ENCODE data around the gene OSBP2. TPM values are rescaled to one million over a fixed set of nuclear protein-coding genes. Genes with fewer than 3 reads are reported as not detected.

The OSBP2 gene, protein sequence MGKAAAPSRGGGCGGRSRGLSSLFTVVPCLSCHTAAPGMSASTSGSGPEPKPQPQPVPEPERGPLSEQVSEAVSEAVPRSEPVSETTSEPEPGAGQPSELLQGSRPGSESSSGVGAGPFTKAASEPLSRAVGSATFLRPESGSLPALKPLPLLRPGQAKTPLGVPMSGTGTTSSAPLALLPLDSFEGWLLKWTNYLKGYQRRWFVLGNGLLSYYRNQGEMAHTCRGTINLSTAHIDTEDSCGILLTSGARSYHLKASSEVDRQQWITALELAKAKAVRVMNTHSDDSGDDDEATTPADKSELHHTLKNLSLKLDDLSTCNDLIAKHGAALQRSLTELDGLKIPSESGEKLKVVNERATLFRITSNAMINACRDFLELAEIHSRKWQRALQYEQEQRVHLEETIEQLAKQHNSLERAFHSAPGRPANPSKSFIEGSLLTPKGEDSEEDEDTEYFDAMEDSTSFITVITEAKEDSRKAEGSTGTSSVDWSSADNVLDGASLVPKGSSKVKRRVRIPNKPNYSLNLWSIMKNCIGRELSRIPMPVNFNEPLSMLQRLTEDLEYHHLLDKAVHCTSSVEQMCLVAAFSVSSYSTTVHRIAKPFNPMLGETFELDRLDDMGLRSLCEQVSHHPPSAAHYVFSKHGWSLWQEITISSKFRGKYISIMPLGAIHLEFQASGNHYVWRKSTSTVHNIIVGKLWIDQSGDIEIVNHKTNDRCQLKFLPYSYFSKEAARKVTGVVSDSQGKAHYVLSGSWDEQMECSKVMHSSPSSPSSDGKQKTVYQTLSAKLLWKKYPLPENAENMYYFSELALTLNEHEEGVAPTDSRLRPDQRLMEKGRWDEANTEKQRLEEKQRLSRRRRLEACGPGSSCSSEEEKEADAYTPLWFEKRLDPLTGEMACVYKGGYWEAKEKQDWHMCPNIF
- polyA plus RNA-seq (ENCODE audit: insufficient read length in 10 of 10) = 10 to 100 TPM in 1 of 10 donors, 1 to 10 TPM in 9; 4.5 to 11.9 (median 5.3) TPM
- long read RNA-seq, donor 1 = 0 reads
- long read RNA-seq, donor 2, partial matches to known transcripts = 0 of 2 reads
- long read RNA-seq, donor 2, other reads (novel, unspliced or antisense) = 0 of 2 reads
- long read RNA-seq, donor 3 = 0 reads
- long read RNA-seq, donor 4 = 0 reads
- long read RNA-seq, donor 5 = 0 reads
- long read RNA-seq, donor 6, partial matches to known transcripts = 15 of 15 reads
- long read RNA-seq, donor 6, other reads (novel, unspliced or antisense) = 0 of 15 reads
- long read RNA-seq, donor 7, partial matches to known transcripts = 0 of 1 reads
- long read RNA-seq, donor 7, other reads (novel, unspliced or antisense) = 0 of 1 reads
- long read RNA-seq, donor 8, partial matches to known transcripts = 0 of 4 reads
- long read RNA-seq, donor 8, other reads (novel, unspliced or antisense) = 0 of 4 reads
- long read RNA-seq, donor 9 = 0 reads

- peak in 2 of 3 donors; percentile 23 to 47 for DNase-seq
Measured at GRCh38 chr22:30694640-30695350, at the start of gene OSBP2. Gene OSBP2 (plus strand): TSS chr22:30694874. CDS start chr22:30694910, 36 bp downstream.

GRCh38 chr22:30646518-30647160 is 48.0 kb upstream of the OSBP2 start:
- DNase-seq = no peak

- no peak for DNase-seq
Measured at GRCh38 chr22:30647536-30647935, 47.1 kb upstream of the OSBP2 start.

DNA sequence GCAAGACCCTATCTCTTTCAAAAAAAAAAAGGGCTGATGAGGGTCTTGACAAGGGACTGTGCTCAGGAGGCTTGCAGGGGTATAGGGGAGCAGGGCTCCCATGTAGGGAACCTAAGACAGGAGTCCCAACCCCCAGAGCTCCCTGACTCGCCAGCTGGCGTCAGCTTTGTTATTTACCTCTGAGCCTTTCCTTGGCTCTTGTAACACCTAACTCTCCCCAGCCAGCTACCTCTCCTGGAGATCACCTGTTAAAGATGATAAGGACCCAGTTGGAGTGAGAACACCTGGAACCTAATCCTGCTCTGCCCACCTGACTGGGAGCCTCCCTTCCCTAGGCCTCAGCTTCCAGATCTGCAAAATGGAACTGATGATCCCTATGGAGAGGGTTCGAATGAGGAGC is 45.8 kb upstream of the OSBP2 start:
- DNase-seq = no peak

DNA sequence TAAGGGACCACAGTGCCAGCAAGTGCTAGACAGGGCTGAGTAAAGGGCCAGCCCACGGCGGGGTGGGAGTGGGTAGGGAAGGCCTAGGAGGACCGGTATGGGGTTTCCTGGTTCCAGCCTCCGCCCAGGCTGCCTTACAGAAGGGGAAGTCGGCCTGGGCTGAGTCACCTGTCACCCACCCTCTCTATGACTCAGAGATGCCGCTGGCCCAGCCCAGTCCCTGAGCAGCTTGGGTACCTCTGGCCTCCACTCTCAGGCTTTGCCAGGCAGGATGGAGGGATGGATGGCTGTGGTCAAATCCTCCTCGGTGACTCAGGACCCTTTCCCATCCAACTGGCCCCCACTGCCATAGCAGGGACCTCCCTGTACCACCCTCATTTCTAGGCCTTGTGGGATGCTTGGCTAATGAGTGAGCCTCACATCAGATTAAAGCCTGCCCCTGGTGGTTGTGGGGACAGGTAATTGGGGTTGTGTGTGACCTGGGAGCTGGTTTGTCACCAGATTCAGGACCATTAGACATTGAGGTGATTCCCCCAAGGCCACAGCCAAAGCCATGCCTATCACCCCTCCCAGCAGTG is 45.2 kb upstream of the OSBP2 start:
- no peak for DNase-seq

DNA sequence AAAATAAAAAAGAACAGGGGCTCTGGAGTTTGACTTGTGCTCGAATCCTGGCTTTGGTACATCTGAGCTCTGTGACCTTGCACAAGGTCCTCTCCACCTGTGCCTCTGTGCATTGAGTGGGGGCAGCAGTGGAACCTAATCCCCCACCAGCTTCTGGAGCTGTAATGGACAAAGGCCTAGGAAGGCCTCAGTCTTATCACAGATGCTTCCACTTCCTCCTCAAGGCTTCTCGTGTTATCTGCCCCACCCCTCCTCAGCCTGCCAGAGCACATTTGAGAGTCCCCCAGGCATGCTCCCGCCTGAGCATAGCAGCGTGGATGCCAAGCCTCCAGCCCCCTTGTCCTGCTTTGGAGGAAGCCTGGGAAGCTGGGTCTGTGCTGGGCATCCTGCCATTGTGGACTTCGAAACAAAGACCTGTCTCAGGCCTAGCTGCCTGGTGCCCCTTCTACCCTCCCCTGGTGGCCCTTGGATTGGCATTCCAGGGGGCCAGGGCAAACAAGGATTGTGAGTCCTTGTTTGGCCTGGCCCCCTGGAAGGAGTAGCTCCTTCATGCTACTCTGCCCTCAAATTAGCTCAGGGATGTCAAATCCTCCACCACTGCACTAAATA is 44.1 kb upstream of the OSBP2 start:
- DNase-seq = peak in 1 of 3 donors; percentile 27

- no peak for DNase-seq
Measured at GRCh38 chr22:30652852-30653251, 41.8 kb upstream of the OSBP2 start.

DNA sequence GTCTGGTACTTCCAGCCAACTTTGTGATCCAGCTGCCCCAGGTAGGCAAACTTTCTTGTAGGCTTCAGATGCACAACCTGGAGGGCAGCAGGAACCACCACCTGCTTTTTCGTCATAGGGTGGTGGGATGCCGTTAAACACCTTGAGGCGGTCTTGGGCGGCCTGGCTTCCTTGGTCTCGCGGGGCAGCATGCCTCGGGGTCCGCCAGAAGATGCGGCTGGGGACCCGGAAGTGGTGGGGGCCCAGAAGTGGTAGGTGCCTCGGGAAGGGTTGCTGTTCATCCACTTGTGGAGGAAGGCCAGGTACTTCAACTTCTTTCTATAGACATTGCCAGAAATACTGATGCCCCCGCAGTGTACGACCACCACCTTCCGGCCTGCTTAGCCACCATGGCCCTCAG is 40.3 kb upstream of the OSBP2 start:
- no peak for DNase-seq

DNA sequence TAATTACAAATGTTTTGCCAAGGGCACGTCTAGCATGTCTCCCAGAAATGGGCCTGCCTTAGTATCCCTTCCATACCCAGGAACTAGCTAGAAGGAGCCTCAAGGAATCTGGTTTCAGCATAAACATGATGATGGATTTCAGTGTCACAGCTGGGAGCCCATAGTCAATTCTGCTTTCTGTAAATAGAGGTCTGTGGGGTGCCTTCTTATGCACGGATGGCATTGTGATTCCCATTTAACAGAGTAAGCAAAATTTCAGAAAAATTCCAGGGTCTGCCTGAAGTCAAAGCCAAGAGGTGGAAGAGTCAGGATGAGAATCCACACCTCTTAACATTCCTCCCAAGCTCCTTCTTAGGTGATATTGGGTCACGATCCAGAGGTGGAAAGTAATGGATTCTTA is 39.1 kb upstream of the OSBP2 start:
- DNase-seq = no peak

DNA sequence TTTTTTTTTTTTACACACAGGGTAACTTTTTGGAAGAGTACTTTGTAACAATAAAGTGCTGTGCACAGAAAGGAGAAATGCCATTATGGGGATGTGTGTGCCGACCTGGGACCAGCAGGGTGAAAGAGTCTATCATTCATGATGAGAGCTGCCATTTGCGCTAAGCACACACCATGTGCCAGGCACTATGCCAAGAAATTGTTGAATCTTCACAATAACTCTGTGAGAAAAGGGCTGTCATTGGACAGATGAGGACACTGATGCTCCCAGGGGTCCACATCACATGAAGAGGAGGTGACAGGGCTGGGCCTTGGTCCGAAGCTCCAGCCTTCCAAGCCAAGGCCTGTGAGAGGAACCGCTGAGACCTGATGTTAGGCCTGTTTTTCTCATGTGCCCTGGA is 32.6 kb upstream of the OSBP2 start:
- no peak for DNase-seq

DNA sequence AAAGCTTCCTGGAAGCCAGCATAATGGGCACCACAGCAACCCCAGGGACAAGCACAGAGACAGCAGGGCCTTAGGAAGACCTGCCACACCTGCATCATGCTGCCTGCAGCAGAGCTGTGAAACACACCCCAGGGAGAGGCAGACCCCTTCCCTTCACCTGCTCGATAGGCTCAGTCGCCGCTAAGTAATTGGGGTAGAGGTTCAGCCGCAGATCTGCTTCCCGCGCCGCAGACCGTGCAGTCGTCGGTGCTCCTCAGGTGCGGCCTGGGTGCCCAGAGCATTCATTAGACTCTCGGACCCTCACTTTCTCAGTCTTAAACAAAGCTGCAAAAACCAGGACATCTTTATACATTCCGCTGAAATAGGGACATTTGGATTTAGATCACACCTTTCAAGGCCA is 29.9 kb upstream of the OSBP2 start:
- no peak for DNase-seq

GRCh38 chr22:30665266-30665665 is 29.4 kb upstream of the OSBP2 start:
- DNase-seq = no peak

- DNase-seq = no peak
Measured at GRCh38 chr22:30665786-30666185, 28.9 kb upstream of the OSBP2 start.

DNA sequence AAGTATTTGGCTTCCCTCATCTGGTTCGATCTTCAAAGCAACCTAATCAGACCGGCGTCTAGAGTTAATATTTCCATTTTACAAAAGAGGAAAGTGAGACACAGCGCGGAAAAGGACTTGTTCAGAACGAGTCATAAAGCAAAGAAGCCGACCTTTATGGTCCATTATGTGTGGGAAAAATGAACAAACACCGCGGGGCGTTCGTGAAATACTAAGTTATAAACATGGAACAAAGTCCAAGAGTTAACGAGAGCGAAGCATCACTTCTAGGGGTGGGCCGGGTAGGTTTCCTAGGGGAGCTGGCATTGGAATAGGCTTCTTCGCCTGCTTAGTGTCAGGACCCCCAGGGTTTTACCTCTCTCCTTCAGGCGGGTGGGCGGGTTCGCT is 27.6 kb upstream of the OSBP2 start:
- no peak for DNase-seq

DNA sequence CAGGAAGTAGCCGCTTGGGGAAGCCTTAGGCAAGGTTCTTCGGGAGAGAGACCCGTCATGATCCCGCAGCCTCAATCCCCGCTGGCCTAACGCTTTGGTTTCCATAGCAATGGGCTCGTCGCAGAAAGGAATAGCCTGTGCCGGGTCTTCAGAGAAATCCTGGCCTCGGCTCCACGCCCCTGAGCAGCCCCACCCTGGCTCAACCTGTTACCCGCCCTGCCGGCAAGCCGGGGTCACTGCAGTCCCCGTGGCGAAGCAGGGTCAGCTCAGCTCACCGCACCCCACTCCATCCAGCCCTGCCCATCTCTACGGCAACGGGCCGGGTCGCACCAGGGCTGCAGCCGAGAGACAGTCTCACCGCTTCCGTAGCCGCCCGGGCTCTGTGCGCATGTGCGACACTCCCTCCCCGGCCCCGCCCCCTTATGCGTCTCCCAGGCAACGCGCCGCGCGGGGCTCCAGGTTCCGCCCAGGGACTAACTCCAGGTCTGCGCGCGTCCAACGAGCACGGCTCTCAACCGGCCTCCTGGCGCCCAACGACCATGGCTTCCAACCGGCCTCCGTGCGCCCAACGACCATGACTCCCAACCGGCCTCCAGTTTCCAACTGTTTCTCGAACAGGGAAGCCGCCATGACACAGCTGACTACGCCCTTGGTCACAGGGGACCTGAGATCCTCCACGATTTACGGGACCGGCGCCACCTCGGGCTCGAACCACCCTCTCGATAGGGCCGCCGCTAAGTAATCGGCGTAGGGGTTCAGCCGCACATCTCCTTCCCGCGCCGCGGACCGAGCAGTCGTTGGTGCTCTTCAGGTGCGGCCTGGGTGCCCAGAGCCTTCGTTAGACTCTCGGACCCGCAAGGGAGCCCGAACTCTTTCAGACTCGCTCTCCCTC is 26.9 kb upstream of the OSBP2 start, which contains the start of gene DUSP18:
TSS of gene DUSP18 (minus strand) at position 382 of the 892 bp plus-strand sequence. CDS start 3,872 bp downstream, outside the sequence.
- DNase-seq = peak; percentile 82 to 96 (median 91)

DNA sequence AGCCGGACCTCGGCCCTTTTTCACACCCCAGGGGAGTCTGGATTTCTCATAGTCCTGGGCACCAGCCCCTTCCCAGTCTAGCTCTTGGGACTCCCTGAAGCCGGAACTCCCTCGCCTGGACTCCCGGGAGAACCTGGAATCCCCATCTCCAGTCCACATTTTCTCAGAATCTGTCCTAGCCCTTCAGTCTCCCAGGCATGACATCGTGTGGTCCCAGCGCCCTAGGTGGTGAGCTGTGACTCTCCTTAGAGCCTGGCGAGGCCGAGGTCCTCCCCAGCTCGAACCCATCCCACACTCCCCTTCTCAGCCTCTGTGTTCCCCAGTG is 26.3 kb upstream of the OSBP2 start:
- DNase-seq = no peak

GRCh38 chr22:30671071-30671470 is 23.6 kb upstream of the OSBP2 start:
- DNase-seq = no peak

DNA sequence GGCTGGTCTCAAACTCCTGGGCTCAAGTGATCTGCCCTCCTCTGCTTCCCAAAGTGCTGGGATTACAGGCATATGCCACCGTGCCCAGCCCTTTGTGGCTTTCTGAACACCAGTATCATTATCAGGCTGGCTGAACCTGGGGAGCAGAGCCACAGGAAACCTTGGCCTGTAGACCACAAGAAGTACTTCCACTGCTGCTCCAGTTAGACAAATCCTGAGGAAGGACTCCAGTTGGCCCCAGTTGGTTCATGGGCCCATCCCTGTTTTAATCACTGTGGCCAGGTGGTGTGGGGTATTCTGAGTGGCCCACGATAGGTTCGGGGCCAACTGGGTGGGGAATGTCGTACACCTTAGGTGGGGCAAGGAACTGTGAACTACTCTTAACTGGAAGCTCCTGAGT is 21.5 kb upstream of the OSBP2 start:
- no peak for DNase-seq

GRCh38 chr22:30674482-30674881 is 20.2 kb upstream of the OSBP2 start:
- DNase-seq = no peak

All from muscle of back (tissue), 13 donors.